ENCODE results near the gene MPIG6B.

Gene MPIG6B

DNA sequence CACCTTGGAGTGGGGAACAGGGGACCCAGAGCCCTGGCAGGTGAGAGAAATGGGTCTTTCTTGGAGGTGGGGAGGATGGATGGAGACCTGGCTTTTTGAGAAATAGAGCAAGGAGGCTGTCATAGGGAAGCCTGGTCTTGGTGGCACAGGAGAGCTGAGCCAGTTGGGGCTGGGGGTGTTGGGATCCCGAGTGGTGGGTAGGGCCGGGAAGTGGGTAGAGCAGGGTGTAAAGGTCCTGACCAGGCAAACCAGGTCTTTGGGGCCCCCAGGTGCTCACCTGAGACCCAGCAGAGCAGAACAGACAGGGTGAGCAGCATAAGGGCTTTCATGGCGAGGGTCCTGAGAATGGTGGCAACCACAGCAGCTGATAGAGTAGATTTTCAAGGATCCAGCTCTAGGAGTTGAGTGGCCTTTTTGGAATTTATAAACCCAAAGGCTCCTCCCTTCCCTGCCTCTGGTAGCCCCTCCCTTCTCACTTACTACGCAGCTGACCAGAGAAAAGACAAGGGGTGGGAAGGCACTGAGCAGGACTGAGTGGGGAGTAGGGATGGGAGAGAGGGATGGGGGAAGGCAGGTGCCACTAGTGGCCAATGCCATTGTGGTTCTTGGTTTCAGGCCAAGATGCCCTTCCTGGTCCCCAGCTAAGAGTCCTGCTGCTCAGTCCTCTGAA, 1.7 kb upstream of the MPIG6B start, which contains the start of gene LY6G6C:
Gene LY6G6C (minus strand): TSS at position 396 of the 670 bp plus-strand sequence. CDS start 67 bp downstream, at position 329.
- DNase-seq (ENCODE audit: low read depth, low spot score): no peak

DNA sequence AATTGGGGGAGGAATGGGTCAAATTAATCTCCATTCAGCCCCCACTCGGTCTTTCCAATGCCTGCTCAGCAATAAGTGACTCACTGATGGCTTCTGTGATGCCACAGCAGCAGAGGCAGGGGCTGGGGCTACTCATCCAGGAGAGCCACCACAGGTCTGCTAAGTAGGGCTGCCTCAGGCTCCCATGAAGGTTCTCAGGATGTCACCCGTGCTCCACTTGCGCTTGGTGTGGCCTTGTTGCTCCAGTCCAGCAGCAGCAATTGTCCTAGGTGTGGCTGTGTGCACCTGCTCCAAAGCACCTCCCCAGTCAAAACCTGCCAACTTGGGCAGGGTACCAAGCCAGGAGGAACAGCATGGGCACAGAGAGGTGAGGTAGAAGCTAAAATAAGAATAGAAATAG, 1.0 kb upstream of the MPIG6B start:
- DNase-seq (ENCODE audit: low read depth, low spot score): no peak

DNA sequence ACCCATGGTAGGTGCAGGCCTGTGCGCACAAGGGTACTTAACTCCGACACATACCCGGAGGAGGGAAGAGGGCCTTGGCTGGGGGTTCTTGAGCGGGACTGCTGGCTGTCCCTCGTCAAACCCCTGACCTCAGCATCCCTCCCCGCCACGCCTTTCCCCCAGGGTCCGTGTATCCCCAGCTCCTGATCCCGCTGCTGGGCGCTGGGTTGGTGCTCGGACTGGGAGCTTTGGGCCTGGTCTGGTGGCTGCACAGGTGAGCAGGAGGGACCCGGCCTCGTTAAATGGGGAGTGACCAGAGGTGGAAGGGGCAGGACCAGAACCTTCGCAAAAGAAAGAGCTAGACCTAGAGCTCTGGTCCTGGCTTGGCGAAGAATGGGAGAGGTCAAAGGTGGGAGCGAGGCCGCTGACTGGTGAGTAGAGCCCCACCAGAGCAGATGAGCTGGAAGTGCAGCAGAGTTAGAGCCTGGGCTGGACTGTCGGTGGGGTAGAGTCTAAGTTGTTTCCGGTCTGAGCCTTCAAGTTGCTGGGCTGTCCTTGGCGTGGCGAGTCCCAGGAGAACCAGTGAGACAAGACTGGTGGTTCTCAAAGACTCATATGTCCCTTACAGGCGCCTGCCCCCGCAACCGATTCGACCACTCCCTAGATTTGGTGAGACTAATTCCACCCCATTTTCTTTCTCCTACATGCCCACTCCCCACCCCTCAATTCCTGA, 963 bp downstream of the MPIG6B start:
- no peak for DNase-seq (ENCODE audit: low read depth, low spot score)

DNA sequence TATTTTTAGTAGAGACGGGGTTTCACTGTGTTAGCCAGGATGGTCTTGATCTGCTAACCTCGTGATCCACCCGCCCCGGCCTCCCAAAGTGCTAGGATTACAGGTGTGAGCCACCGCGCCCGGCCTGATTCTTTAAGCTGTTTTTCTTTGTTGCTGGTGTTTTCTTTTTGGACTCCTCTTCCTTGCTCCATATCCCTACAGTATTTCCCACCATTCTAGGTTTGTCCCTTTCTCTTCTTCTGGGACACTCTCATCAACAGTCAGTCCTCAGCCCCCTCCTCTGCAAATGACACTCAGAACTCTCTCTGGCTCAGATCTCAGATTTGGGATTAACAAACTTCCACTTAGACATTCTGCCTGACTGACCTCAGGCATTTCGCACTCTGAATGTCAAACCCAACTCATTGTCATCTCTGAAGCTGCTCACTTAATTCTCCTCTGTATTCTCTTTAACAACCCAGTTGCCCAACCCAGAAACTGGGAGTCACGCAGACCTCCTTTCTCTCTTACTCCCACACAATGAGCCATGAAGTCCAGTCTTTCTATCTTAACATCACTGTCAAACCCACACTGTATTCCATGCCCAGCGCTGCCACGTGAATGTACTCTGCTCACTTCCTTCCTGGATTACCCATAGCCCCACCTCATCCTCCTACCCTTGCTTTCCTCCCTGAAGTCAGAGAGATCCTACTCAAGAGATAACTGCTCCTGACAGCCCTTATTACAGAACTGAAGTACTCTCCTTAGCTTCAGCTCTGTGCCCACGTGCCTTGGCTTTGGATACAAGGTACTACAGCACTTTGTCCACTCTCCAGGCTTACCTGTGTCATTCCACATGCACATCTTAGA, 2.6 kb downstream of the MPIG6B start:
- no peak for DNase-seq (ENCODE audit: low read depth, low spot score)

DNA sequence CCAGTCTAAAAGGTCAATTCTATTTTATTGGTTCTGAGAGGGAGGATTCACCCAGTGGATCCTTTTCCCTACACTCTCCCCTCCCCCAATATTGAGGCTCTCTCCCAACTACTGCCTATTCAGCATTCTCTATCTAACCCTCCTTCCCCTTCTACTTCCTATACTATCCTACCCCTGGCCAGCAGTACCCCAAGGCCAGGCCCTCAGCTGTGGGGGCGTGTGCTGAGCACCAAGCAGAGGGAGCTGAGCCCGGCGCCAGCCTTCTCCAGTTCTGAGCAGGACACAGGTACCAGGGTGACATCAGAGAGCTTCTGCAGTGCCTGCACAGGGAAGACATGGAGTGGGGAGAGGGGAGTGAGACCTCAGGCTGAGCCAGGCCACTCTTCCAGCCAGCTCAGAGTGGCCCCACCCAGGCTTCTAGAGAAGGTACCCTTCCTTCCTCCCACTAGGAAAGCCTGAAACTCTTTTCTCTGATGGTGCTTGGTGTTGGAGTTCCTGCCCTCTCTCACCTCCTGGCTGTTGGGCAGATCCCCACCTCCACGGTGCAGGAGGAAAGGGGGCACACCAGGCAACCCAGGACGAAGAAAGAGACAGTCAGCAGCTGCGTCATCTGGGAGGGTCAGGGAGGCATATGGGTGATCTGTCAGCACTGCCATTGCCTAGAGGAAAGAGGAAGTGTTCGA, 4.0 kb downstream of the MPIG6B start:
- no peak for DNase-seq (ENCODE audit: low read depth, low spot score)

DNA sequence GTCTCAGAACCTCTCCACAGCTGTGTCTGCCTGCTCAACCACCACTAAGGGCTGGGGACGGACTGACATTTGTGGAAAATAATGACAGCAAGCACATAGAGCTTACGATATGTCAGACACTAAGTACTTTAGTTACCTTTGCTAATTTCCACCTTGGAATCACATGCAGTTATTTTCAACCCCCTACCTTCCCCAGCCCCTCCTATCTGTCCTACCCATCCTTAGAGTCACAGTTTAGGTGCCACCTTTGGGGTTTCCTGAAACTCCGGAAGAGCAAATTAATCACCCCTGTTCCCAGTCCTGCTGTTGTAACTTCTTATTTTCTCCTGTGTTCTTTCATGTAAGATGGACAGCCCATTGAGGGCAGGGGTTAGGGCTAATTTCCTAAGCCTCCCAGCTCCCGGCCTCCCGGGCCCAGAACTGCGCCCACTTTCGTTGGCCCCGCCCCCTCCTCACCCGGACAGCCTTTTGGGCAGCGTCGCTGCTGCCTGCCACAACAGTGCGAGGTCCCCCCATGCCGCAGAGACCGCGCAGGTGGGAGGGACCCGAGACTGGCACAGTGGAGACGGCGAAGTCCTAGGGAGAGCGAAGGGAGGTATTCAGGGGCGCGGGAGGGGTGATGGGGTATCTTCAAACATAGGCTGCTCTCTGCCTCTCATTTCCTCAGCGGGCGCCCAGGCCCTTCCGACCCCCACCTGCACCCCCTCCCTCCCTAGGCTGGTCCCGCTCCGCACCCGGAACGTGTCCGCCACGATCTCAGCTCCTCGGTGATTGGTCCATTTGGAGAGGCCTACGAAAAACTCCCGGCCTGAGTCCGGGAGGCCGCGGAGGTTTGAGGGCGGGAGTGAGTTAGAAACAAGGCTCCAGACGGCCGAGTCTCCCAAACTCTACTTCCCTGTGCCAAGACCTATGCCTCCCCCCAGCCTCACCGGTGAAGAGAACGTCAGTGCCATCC, 4.8 kb downstream of the MPIG6B start:
- no peak for DNase-seq (ENCODE audit: low read depth, low spot score)

DNA sequence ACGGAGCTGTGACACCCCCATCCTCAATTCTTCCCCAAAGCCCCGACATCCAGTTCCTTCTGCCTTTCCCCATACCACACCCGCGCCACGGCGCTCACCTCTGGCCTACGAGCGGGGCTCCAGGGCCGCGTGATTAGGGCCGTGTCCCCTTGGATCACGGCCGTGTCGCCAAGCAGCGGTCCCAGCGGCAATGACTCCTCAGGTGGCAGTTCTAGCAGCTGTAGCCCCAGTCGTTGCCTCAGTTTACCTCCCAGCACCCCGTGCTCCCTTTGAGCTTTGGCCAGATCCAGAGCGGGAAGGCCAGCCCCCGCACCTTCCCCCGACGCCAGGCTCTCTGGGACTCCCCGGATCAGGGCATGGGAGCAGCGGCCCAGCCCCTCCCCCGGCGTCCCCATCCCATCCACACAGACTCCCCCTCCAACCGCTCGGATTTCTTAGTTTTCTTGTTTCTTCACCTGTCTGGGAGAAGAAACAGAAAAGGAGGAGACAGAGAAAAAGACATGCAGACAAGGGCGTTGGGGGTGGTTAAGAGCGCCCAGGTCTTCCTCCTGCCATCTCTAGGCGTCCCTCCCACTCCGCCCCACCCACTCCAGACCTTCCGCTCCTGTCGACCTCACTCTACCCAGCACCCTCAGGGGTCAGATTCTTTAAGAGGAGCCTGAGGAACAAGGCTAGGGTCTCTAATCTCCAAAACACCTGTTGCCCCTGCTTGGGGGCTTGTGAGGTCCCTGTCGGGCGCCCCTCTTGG, 5.8 kb downstream of the MPIG6B start, which contains the start of gene DDAH2:
Gene DDAH2 (minus strand): TSS at position 533 of the 748 bp plus-strand sequence. CDS start 138 bp downstream, at position 395.
- no peak for DNase-seq (ENCODE audit: low read depth, low spot score)

DNA sequence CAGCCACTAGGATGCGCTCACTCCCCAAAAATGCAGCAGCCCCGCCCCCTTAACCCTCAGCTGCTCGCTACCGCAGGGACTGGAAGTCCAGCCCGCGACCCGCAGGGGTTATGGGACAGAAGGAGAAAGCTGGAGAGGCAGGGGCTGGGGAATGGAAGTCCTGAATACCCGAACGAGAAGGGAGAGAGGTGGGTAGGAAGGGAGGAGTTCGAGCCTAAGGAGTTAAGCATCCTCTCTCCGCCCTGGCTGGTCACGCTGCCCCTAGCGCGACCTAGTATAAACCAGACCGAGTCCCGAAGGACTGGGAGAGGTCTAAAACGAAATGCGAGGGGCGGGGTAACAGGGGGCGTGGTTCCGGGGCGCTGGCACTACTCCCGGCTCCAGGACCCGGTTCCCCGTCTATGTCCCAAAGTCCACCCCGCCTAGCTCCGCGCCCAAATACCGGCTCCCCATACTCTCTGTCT, 6.4 kb downstream of the MPIG6B start:
- DNase-seq (ENCODE audit: low read depth, low spot score): no peak

DNA sequence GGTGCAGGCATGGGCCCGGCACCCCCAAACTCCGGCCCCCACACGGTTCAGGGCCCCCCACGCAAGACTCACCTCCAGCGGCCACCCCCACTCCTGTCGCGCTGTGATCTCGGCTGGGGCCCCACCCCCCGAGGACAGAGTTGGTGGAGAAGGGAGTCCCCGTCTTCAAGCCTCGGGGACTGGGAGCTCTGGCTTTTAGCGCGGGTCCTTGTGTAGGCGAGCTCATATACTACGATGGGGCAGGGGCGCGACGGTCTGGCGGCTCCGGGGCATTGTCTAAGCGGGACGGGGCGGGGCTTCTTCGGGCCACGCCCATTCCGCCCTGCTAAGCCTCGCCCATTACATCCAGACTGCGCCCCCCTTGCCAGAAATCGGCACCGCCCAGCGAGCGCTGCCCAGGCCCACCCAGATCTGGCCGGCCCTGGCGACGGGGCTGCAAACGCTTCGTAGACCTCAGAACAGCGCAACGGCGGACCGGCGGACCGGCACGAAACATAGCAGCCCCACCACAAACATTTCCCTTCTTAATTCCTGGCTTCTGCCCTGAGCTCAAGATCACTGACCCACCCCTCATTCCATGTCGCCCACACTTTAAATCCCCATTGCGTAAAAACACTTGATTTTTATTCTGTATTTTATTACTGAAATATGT, 6.9 kb downstream of the MPIG6B start:
- no peak for DNase-seq (ENCODE audit: low read depth, low spot score)

DNA sequence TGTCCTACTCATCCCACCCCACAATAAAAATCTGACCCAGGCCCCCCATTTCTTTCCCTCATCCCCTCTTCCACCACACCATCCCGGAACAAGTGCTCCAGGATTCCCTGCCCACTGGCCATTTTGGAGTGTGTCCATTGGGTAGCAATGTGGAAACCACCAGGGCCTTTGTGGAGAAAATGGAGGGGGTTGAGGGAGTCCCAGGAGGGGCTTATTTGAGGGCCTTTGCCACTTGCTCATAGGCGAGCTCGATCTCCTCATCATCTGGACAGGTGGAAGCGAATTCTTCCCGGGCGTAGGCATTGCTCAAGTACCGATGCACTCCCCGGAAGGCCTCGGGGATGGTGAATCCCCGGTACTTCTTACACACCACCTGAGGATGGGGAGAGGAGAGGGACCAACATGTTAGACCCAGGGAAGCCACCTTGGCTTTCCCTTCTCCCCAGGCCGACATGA, 7.5 kb downstream of the MPIG6B start:
- DNase-seq (ENCODE audit: low read depth, low spot score): no peak

DNA sequence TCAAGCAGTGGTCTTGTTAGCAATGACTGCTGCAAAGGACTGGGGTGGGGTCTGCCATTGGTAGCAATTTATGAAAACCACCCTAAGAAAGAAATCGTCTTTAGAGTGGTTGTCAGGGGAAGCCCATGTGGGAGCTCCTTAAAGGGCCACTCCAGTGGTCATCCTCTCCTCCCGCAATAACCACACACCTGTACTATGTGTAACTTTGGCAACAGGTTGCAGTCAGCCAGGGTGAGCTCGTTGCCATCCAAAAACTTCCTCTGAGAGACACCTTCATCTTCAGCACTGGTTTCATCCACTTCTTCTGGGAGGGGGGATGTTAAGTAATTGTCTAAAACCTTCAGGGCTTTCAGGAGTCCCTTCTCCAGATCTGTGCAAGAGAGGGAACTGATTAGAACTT, 8.9 kb downstream of the MPIG6B start:
- no peak for DNase-seq (ENCODE audit: low read depth, low spot score)

DNA sequence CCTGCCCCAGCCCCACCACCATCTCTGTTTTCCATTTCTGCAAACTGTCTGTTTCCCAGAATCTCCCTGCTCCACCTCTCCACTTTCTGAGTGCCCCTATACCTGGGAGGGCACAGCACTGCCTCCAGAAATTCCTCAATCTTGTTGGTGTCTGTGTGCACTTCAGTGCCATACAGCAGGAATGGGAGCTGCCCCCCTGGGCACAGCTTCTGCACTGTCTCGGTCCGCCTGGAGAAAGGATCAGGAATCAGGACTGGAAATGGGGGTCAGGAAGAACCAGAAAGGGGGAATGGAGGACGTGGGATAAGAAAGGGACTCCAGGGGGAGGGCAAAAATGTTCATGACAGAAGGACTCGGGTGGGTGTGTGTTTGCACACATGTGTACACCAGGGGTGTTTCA, 10.6 kb downstream of the MPIG6B start:
- DNase-seq (ENCODE audit: low read depth, low spot score): no peak

DNA sequence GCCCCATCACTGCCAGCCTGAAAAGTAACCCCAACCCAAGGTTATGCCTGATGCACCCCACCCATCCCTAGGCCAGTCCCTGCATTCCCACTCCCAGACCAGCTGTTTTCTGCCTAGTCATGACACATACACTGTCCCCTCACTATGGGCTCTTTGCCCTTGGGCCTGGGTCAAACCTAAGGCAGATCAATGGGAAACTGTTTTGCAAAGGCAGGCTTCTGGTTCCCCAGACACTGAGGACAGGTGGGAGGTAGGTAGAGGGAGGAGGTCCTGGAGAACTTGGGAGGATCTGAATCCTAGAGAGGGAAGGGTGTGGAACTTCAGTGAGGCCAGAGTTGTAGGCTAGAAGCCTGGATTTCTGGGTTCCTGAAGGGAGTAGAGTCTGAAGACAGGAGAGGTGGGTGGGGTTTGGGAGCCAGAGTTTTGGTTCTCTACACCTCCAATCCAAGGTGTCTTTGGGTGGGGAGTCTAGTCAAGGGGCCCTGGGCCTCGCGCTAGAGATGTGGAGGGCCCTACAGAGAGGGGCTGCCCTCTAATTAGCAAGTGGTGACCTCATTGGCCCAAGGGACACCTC, 11.2 kb downstream of the MPIG6B start:
- no peak for DNase-seq (ENCODE audit: low read depth, low spot score)

DNA sequence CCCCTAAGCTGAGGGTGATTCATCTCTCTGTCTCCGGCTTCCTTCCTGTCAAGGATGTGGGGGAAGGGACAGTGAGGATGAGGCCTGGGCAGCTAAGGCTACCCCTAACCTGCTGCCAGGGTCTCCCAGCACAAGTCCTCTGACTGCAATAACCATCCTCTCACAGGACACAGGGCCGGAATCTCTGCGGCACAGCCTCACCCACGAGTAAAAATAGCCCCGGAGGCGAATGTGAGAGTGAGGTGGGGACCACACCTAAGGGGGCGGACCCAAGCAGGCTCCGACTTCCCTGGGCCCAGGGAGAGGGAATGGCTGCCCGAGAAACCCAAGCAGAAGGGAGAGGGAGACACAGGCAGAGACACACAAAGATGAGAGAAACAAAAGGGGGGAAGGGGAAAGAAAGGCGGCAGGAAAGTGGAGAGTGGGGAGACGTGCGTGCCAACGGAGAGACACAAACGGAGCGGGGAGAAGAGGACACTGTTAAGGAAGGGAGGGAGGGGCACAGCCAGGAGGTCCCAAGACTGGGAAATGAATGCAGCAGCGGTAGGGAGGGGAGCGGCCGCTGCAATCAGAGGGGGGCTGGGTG, 11.7 kb downstream of the MPIG6B start:
- no peak for DNase-seq (ENCODE audit: low read depth, low spot score)

DNA sequence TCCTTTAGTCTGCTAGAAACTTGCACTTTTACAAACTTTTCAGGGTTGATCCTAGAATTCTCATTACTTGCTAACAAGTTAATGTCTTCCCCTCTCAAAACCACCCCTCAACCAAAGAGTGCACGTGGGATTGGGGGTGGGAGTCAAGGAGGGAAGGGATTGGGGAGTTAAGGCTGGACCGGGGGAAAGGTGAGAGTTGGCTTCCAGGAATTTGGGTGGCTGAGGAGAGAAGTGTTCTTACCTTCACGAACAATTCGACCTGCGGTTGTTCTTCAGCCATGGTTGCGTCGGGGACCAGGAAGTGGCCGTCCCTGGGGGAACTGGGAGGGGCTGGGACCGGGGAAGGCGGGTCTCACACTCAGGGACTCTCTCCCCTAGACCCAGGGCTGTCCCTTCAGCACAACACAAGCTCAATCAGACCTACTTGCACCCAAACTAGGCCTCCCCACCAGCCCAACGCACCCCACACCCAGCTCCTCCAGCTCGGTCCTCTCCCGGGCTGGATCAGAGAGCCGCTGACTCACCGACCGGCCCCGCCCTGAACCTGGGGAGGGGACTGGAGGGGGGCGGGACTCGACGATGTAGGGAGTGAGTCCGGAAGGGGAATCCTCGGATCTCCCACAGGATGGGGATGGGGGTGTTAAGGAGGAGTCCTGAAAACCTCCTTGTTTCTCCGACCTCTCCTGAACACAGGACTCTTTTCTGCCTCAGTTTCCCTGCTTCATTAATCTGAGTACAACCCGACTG, 13.0 kb downstream of the MPIG6B start, which contains the start of gene CLIC1:
Gene CLIC1 (minus strand): TSS at position 510 of the 747 bp plus-strand sequence. CDS start 230 bp downstream, at position 280.
- no peak for DNase-seq (ENCODE audit: low read depth, low spot score)

DNA sequence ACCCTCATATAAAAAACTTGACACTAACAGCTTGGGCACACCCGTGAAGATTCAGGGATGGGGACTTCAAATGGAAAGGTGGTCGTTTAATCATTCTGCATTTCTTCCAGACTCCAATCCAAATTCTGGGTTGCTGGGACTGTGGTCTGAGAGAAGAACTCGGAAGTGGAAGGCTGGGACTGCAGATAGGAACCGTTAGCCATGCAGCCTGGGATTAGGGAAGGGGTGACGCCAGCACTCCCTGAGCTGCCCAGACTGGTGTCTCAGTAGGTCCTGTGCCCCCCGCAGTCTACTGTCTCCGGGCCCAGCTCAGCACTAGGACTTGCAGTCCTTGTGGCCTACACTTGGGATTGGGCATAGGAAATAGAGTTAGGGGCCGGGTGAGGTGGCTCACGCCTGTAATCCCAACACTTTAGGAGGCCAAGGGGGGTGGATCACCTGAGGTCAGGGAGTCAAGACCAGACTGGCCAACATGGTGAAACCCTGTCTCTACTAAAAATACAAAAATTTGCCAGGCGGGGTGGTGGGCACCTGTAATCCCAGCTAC, 13.7 kb downstream of the MPIG6B start:
- DNase-seq (ENCODE audit: low read depth, low spot score): no peak

DNA sequence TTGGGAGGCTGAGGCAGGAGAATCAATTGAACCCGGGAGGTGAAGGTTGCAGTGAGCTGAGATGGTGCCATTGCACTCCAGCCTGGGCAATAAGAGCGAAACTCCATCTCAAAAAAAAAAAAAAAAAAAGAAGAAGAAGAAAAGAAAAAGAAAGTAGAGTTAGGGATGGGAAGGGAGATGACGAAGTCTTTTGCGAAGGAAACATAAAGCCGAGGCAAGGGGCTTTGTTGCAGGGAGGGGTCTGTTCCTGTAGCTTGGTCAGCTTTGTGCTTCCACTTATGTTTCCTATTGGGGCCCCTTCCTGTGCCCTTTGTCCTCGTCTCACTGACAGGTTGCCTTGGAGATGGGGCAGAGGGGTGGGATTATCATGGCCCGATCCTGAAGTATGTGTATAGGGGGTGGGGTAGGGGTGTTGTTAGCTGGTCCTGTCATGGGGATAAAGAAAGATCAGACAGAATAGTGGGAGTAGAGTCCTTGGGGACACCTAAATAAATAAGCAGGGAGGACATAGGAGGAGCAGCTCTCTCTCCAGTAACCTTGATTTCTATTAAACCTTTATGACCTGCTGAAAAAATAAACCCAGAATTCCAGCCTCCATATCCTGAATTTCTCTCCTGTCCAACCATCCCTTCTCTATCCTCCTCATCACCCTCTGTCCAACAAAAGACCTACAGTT, 14.3 kb downstream of the MPIG6B start:
- no peak for DNase-seq (ENCODE audit: low read depth, low spot score)

Measured in smooth muscle cell of the brain vasculature (primary cell).